Measurements from ENCODE around the gene DKK1.
"Not testable (repeated sequence)": the region's sequence is repeated elsewhere in the genome, so short reads cannot be mapped to it uniquely, and the experiment has no call there.

DKK1 gene

DNA sequence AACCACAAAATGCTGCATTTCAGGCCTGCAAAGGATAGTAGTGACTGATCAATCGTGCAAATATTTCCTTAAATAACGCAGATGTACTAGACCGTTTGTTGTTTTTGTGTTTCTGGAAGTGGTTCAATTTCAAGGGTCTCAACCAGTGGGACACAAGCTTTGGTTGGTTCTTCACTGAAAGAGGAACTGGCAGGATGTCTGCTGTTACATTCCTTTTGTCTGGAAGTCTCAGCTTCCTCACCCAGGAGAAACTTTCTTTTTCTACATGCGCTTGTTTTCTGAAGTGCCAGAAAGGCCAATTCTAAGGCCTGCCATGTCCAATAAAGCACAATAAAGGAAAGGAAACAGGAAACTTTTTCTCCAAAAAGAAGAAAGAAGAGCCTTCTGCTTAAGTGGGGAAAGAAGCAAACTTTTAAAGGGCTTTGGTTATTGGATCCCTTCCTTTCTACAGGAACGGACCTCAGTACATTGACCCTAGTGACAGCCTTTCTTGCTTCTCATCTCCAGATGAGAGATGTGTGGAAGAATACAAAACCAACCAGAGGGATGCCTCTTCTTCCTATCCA lies 4.1 kb downstream of the DKK1 start:
- DNase-seq (ENCODE audit: low read depth in 2 of 2): no peak

DNA sequence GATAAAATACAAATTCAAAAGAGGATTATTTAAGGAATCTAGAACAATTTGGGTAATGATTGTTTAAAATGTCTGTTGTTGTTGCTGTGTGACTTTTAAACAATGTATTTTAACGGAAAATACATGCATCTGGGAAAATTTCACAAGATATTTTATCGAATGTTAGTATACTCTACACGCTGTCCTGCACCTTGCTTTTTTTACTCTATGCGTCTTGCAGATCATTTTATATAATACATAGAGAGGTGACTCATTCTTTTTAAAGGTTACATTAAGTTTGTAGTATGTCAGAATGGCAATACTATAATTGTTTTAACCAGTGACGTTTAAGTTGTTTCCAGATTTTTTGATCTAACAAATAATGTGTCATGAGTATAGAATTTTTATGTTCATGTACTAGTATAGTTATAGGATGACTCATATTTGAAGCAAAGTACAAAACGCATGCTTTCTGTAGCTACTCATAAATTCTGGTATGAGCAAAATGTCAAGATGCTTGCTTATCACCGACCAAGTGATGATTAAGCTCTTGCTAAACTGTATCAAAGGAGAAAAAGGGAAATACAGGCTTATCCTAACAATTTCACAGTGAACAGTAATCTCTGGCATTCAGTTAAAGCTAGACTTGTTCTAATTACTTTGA lies 4.9 kb downstream of the DKK1 start:
- no peak for DNase-seq (ENCODE audit: low read depth in 2 of 2)

DNA sequence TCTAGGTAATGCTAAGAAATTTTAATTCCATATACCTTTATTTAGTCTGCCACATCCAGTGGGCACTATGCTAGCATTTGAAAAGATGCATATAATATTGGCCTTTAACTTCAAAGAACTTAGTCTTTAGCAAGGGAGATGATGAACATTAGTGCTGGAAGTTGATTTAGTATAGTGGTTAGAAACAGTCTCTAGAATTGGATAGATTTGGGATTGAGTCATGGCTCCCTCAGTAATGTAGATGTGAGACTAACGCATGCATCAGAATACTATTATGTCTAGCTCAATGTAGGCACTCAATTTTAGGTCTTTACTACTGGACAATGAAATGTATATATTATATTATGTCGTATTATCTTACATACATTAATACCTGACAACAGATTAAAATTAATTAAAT lies 5.8 kb downstream of the DKK1 start:
- no peak for DNase-seq (ENCODE audit: low read depth in 2 of 2)

DNA sequence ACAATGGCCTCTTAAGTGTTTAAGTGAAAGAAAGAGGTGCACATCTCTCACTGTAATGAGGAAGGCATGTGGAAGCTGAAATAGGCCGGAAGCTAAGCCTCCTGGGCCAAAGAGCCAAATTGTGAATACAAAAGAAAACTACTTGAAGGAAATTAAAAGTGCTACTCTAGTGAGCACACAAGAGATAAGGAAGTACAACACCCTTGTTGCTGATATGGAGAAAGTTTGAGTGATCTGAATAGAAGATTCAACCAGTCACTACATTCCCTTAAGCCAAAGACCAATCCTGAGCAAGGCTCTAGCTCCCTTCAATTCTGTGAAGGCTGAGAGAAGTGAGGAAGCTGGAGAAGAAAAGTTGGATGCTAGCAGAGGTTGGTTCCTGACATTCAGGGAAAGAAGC lies 8.2 kb downstream of the DKK1 start:
- no peak for DNase-seq (ENCODE audit: low read depth in 2 of 2)

DNA sequence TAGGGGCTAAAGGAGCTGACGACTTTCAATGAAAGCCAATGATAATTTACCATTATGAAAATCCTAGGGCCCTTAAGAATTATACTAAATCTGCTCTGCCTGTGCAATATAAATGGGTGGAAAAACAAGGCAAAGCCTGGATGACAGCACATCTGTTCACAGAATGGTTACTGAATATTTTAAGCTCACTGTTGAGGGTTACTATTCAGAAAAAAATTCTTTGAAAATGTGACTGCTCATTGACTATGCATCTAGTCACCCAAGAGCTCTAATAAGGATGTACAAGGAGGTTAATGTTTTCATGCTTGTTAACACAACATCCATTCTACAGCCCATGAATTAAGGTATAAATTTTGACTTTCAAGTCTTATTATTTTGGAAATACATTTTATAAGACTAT lies 8.9 kb downstream of the DKK1 start:
- no peak for DNase-seq (ENCODE audit: low read depth in 2 of 2)

DNA sequence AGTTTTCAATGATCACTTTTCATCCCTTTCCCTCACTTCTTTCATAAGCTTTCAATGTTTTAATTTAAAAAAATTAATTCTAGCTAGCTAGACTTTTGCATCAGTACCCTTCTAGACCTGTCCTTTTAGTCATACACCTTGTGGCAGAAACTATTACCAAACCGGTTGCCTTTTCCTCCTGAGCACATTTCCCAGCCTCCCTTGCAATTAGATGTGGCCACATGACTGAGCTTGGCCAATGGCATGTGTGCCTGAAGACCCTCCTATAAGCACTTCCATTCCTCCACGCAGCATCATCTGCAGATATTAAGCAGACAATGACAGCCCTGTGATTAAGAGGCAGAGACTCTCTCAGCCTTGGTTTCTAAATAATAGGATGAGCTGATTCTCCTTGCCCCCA lies 12.3 kb downstream of the DKK1 start:
- no peak for DNase-seq (ENCODE audit: low read depth in 2 of 2)

DNA sequence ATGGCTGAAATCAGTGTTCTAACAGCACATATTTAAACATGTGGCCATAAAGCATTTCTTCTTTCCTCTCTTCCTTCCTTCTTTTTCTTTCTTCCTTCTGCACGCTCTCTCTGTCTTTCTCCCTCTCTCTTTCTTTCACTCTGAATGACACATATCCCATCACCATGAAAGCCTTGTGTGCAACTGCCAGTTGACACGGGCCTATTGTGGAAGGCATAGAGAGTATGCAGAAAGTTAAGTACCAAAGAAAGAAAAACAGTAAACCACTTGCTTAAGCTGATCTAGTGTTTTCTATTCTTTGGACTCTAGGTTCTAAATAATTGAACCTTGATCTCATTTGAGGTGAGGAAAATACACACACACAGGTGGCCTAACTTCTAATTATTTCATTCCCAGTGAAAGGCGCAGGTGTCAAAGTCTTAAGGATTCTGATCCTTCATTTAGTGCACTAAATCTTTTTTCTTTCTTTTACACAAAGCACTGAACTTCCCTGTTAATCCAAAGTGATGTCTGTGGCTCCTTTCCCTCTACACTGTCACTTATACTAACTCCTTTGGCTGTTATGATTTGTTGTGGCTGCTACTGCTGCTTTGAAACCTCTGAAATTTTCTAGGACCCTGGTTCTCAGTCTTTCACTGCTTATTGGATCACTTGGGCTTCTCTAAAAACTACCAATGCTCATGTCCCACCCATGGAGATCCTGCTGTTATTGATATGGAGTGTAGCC lies 17.7 kb downstream of the DKK1 start:
- DNase-seq (ENCODE audit: low read depth in 2 of 2): no peak

DNA sequence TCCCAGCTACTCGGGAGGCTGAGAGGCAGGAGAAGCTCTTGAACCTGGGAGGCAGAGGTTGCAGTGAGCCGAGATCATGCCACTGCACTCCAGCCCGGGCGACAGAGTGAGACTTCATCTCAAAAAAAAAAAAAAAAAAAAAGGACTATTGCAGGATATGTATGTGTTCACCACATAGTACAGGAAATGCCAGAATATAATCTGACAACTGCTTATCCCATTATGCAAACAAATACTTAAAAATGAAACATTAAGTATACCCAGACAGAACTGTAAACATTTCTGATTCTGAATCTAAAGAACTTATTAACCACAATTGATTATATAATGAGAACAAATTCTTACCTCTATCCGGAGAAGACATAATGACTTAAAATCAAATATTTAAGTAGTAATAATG lies 18.7 kb downstream of the DKK1 start:
- no peak for DNase-seq (ENCODE audit: low read depth in 2 of 2)

DNA sequence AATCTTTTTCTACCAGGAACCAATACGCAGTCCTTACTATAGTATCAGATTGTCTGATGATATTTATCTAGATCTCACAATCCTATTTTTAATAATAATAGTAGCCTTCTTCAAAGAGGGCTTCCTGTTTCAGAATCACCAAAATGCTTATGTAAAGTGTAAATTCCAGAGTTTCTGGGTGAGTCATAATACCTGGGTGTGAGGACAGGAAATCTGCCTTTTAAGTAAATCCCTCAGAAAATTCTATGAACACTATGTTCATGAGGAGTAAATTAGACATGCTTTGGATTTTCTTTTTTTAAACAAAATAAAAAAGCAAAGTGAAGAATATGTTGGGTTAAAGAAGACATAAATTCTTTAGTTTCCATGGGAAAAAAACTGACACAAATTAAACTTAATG lies 20.5 kb downstream of the DKK1 start:
- no peak for DNase-seq (ENCODE audit: low read depth in 2 of 2)

DNA sequence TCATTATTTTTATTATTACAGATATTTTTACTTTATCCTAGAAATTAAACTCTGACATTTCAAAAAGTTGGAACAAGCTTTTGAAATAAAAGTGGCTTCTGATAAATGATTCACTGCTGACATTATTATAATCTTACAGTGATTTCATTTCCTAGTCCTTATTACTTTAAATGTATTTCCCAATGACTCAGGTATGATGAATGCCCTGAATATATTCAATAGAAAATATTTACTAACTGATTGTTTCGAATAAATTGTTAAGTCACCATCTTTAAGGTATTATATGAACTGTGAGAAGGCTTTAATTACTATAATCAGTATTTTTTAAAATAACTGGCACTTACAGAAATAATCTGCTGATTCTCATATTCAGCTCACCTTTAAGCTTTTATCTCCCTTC lies 21.6 kb downstream of the DKK1 start:
- no peak for DNase-seq (ENCODE audit: low read depth in 2 of 2)

DNA sequence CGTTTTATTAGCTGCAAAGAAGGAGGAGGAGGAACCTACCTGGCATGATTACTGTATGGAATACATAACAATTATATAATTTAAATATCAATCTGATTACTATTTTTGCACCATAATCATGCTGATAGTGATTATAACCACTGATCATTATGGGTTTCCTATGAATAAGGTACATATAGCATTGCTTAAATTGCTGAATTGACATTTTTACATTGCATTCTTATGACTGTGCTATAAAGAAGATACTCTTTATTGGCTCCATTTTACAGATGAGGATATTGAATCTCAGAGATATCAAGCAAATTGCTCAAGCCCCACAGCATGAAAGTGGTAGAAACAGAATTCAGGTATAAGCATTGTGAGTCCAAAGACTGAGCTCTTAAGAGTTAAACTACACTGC lies 23.1 kb downstream of the DKK1 start:
- DNase-seq (ENCODE audit: low read depth in 2 of 2): no peak

DNA sequence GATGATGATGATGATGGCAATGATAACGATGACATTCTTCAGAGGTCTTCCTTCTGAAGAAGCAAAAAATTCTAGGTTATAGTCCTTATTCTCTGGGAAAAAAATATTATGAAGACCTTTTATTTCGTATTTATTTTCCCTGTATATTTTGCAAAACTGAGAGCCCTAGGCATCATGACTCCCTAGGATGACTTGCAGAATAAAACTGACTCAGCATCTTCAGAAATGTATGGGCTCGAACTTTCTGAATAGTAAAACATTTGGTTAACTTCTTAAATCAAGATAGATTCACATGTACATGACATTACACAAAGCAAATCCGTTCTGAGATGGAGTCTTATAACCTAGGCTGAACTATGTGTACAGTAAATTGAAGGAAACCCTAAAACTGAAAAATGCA lies 29.4 kb downstream of the DKK1 start:
- DNase-seq (ENCODE audit: low read depth in 2 of 2): no peak

DNA sequence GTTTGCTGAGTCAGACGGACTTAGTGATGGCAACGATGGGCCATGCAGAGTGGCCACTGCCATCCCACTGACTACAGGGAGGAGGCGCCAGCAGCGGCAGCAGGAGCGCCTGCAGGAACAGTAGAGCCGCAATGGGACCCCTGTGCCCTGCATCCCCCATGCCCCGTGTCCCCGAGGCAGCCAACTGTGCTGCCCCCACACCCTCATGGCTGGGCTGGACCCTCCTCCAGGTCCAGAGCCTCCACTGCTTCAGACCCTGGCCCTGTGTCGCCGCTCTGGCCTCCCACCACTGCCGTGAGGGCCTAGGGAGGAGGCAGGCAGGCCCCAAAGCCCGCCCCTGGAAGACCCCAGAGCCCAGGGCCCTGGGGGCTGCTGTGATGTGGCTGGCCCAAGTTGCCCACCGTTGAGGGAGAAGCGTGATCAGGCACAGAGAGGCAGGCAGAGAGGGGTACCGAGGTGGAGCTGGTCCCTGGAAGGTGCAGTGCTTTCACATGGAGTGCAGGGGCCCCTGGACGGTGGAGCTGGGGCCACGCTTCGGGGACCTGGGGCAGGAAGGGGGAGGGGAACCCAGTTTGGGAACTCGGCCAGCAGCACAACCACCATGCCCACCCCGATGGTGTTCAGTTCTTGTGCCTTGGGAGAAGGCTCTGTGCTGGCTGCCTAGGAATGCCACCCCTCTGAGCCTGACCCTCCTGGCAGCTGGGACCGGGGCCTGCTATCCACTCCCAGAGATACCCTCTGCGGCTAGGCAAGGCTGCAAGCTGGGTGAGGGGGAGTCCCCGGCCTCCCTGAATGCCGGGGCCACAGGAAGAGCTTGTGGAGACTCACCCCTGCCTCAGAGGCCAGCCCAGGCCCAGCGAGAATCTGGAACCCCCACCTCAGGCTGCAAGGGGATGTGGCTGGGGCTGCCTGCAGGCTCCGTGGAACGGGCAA lies 32.6 kb downstream of the DKK1 start:
- no peak for DNase-seq (ENCODE audit: low read depth in 2 of 2)

DNA sequence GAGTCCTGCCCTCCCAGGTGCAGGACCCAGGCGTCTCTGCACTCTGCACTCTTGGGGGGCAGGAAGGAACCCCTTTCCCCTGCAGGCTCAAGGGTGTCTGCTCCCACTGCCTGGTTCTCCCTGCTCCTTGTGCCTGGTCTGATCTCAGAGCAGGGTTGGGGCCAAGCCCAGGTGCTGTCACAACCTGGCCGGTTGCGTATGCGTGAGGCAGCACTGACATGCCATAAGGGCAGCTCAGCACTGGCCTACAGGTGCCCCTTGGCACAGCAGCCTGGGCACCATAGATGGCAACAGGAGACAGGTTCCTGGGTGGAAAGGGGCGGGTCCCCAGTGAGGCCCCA lies 33.2 kb downstream of the DKK1 start:
- no peak for DNase-seq (ENCODE audit: low read depth in 2 of 2)

DNA sequence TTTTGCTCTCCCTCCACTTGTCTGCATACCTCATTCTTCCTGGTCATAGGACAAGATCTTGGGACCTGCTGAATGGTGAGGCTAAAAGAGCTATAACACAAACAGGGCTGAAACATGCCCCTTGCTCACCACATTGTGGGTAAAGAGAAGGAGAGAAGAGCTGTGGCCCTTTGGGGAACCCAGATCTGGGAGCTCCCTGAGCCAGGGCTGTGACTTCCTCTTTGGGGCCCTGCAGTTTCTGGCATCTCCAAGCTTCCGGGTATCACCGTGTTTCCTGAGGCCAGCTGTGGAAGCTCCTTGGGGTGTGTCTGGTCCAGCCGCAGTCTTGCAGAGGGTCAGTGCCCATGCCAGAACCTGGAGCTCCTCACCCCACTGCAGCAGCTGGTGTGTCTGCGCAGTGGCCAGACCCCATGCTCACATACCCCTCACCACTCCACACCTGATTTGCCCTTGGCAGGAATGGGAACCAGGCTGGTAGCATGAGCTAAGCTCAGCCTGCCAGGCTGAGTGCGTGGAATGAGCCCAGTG lies 34.0 kb downstream of the DKK1 start:
- DNase-seq (ENCODE audit: low read depth in 2 of 2): no peak

DNA sequence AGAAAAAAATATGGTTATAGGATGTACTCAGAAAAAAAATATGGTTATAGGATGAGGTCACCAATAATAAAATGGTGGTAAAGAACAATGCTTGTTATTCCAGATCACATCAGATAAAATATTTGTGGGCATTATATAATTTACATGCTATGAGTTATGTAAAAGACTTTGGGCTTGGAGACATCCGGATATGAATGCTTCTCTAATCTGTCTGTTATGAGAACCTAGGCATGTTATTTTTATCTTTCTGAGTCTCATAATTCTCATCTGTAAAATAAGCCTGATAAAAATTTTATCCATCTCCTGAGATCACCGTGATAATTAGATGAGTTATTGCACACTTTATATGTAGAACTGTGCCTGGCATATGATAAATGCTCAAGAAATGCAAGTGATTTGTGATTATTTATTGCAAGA lies 37.8 kb downstream of the DKK1 start:
- no peak for DNase-seq (ENCODE audit: low read depth in 2 of 2)

DNA sequence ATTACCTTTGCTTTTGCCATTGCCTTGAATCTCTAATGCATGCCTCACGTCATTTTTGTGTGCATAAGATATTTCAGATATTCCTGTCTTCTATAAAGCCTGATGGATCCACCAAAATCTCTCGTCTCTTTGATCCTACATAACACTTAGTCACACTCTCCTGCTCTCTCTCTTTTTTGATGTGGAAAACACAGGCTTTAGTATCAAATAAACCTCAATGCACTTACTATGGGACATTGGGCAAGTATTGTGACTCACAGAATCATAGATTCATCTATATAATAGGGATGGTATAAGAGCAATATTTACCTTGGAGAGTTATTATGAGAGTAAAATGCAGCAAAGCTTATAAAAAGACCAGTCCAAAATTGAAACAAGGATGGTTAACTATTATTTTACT lies 39.1 kb downstream of the DKK1 start:
- no peak for DNase-seq (ENCODE audit: low read depth in 2 of 2)

DNA sequence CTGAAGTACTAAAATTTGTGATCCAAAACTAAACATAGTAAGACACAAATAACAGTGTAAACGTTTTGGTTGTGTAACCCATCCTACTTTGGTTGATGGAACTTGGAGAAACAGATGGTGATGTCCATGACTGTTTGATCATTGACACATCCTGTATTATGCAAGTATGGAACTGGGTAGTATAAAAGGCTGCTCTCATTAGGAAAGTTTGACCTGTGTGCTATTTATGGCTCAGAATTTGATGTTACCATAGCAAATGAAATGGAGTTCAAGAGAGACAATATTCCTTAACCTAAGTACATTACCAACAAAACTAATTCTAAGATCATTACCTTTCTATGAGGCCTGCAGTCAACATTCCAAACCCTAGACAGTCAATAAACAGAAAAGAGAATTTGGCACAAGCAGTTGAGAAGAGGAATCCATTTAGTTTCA lies 39.9 kb downstream of the DKK1 start:
- no peak for DNase-seq (ENCODE audit: low read depth in 2 of 2)

DNA sequence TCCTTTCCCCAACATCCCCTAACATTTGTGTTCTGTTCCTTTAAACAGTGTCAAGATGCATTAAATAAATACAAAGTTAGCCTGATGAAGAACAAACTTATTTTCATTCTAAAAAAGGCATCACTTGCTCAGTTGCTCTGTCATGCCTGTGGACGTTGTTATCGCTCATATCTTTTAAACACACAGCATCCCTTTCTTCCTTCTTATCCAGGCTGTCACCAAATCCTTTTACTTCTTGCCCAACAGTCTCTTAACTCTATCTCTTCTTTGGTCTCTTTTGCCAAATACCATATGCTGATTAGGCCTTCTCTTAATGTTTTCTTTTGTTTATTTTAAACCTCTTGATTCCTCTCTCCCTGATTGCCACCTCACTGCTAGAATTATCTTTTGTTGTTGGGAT lies 43.9 kb downstream of the DKK1 start:
- no peak for DNase-seq (ENCODE audit: low read depth in 2 of 2)

DNA sequence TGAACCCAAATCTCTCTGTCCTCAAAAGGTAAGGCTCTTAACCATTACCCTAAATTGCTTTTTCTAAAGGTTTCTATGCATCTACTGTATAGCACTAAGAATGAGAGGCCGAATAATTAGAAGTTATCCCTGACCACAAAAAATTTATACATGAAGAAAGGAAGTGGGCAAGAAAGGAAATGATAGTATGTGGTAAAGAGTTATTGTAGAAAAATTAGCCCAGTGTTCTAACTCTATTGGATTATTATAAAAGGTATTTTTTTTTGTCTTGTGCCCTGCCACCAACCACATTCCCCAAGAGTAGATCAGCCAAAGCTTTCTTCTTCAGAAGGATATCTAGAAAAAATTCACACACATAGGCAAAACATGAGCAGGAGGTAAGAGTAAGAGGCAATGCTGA lies 45.4 kb downstream of the DKK1 start:
- DNase-seq (ENCODE audit: low read depth in 2 of 2): no peak

DNA sequence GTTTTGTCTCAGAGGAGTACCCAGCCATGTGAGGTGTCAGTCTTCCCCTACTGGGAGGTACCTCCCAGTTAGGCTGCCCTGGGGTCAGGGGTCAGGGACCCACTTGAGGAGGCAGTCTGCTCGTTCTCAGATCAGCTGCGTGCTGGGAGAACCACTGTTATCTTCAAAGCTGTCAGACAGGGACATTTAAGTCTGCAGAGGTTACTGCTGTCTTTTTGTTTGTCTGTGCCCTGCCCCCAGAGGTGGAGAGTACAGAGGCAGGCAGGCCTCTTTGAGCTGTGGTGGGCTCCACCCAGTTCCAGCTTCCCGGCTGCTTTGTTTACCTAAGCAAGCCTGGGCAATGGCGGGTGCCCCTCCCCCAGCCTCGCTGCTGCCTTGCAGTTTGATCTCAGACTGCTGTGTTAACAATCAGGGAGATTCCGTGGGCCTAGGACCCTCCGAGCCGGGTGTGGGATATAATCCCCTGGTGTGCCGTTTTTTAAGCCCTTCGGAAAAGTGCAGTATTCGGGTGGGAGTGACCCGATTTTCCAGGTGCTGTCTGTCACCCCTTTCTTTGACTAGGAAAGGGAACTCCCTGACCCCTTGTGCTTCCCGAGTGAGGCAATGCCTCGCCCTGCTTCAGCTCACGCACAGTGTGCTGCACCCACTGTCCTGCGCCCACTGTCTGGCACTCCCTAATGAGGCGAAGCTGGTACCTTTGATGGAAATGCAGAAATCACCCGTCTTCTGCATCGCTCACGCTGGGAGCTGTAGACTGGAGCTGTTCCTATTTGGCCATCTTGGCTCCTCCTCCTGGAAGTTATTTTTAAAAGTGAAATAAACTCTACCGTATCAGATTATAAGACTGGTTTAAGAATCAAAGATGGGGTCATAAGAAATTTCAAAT lies 51.7 kb downstream of the DKK1 start:
- not testable (repeated sequence) for DNase-seq (ENCODE audit: low read depth in 2 of 2)

Measured in stimulated activated CD8-positive, alpha-beta memory T cell treated with anti-CD3 and anti-CD28 coated beads, Interleukin-7, amount 100 ng/mL, for 1 hour (primary cell).